HG02642 (cell line): ENCODE results near the gene CFAP70.
"Not testable (repeated sequence)": the region's sequence is repeated elsewhere in the genome, so short reads cannot be mapped to it uniquely, and the experiment has no call there.

ENCODE experiments used
- ATAC-seq: cut with Tn5 transposase; IDR thresholded peaks from one replicate; pipeline ENCODE4 v1.9.1; 2021; ENCODE audit warnings: mild to moderate bottlenecking; ENCODE audit not compliant: unreplicated experiment, poor library complexity

CFAP70 gene

DNA sequence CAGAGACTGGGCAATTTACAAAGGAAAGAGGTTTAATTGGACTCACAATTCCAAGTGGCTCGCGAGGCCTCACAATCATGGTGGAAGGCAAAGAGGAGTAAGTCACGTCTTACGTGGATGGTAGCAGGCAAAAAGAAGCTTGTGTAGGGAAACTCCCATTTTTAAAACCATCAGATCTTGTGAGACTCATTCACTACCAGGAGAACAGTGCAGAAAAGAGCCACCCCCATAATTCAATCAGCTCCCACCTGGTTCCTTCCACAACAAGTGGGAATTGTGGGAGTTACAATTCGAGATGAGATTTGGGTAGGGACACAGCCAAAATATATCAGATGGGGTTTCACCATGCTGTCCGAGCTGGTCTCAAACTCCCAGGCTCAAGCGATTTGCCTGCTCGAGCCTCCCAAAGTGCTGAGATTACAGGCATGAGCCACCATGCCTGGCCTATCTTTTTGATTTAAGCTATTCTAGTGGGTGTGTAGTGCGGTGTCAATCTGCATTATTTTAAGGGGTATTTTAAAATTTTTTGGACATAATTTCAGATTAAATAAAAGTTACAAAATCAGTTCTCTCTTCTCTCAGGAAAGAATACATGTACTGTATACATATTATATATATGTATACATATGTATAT is 97.2 kb downstream of the CFAP70 start:
- no peak for ATAC-seq

DNA sequence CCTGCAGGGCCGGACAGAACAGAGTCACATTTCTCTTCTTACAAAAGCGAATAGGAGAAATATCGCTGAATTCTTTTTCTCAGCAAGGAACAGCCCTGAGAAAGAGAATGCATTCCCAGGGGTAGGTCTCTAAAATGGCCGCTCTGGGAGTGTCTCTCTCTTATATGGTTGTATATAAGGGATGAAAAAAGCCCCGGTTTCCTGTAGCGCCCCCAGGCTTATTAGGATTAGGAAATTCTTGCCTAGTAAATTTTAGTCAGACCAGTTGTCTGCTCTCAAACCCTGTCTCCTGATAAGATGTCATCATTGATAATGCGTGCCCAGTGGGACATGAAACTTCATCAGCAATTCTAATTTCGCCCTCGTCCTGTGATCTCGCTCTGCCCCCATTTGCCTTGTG is 100.1 kb downstream of the CFAP70 start:
- ATAC-seq = not testable (repeated sequence)

DNA sequence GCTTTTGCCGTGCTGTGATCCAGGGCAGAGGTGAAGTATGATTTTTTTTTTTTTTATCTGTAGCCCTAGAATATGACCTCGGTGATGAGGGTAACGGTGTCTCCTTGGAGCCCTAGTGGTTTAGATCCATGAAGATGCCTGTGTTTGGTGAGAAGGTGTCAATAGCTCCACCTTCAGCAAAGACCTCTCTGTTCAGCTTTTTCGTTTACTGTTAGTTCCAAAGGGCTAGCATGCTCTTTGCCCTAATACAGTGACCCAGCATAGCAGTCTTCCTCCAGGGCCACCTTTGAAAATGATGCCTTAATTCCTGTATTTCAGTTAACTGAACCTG is 105.5 kb downstream of the CFAP70 start:
- no peak for ATAC-seq

DNA sequence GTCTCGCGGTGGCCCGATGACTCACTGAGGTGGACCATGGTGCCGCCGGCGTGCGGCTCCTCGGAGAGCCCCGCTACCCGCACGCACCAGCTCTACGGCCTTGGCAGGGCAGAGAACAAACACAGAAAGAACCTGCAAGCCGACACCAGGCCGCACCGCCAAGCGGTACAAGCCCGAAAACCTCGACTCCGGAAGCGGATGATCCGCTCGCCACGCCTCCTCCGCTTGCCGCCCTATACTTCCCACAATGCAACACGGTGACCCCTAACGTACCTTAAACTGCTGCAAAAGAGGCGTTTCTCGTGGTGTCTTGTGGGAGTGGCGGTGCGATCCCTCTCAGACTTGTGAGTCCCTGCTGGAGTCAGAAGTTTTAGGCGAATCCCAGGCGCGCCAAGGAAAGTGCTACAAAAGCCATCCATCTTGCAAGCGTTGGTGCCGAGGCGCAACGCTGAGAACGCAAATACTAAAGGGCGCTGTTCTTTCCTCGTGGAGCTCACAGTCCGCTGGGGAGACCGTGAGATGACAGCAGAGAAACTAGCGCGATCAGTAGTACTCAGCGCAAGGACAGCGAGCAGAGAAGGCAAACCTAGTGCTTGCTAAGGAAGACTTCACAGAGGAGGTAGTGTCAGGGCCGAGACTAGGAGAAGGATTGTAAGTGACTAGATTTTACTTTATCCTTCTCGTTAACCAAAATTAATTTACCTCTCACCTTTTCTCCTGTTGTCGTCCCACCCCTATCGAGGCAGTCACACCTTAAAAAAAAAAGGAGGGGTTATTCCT is 106.0 kb downstream of the CFAP70 start, which contains the start of gene MRPS16:
Gene MRPS16, minus strand, starts transcription at position 200 of the 780 bp plus-strand sequence. Its CDS starts 162 bp downstream, at position 38.
- peak; percentile 85 for ATAC-seq

DNA sequence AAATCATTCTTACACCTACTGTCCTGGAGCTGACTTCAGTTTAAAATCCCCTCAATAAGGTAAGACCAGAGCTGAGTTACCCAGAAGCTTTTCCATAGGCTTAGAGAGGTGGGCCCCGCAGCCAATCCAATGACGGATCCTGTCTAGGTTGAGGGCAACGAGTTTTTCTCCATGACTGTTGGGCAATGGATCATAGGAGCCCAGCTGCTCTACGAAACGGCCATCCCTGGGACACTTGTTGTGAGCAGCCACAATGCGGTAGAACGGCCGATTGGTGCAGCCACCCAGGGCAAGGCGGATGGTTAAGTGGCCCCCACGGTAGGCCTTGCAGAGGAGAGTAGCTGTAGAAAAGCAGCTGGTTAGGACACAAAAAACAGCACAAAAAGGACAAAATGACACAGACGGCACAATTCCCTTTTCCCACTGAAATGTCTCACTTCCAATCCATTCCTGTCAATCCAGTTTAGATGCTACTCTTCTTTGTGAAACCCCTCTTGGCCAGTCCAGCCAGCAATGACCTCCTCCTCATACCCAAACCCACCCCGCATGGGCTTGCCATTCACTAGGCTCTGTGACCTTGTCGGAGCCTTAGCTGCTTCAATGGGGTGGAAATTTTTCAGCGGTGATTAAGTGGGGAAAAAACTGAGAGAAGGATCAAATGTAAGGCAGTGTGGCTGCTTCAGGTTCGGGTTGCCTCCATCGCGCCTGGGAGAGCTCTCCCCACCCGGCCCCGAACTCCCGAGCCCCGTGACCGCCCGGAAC is 106.8 kb downstream of the CFAP70 start:
- peak; percentile 49 for ATAC-seq

DNA sequence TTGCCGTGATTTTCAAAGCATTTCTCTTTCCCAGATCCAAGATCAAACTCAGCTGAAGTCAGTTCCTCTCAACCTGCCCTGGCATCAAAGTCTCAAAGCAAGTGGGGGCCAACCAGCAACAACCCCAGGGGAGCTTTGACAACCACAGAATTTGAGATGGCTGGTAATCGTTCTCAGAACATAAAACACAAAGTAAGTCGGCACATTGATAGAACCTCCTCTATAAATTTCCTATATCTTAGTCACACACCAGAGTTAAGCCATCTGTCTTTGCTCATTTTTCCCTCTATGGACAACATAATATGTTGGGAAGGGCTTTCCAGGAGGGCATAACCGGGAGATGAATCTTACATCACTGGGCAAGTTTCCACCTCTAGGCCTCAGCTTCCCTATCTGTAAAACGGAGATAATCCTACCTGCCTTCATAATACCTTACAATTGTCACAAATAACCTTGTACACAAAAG is 110.4 kb downstream of the CFAP70 start:
- no peak for ATAC-seq

DNA sequence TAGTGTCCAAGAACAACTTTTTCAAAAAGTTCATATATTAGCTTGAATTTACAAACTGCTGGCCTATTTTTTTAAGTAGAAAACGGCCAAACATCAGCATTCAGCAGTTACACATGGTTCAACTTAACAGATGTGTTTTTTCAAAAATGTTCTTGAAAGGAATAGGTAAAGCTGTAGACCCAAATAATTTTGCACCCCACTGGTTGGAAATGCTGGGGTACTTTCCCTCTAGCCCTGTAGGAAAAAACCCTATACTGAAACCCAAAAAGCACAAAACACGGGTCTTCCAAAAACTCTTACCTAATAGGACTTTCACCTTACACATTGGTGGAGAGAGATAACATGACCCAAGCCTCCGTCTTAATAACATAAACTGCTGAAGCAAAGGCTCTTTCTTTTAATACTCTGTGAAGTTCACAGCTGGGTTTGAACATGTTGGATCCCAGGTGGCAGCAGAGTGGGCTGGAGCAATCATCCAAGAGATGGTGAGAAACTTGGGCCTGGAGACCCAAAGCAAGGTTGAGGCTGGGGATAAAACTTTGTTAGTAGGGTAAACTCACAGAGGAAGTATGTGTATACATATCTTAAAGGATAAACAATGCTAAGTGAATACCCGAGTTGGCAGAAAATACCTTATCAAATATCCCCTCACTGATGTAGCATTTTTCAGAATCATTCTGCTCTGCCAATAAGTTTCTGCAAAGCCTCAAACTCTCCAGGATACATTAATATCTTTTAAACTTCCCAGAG is 111.0 kb downstream of the CFAP70 start:
- ATAC-seq = no peak

DNA sequence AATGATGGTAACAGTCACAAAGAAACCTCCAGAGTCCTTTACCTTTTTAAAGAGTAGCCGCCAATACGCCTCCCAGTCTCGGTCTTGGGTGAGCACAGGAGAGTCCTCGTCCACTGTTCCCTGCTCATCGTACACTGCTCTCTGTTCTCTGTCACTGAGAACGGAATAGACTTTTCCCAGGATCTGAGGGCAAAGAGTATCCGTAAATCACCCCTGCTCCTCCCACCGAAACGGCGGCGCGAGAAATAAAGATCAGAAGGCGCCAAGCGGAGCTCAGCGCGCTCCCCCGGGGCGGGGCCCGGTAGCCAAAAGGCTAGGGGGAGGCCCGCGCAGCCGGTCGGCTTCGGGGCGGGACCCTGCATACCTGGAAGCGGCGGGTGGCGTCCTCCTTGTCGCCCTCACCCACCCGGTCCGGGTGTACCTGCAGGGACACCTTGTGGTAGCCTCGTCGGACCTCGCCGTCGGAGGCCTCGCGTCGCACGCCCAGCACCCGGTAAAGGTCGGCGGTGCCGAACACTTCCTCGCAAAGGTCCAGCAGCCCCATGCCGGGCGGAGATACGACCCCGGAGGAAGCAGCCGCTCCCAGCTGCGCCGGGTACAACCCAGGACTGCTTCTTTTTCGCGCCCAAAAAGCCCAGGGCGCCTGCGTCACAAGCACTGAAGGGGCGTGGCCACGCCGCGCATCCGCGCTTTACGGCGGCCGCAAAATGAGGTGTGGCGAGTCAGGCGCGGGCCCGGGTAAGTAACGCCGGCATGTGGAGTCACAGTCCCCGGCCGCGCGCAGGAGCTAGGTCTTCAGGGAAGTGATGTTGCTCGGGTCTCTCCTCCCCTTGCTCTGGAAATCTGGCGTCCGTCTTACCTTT is 111.8 kb downstream of the CFAP70 start, which contains the start of gene DNAJC9:
Gene DNAJC9, minus strand, starts transcription at position 610 of the 863 bp plus-strand sequence. Its CDS starts 66 bp downstream, at position 544.
- ATAC-seq = peak; percentile 86

DNA sequence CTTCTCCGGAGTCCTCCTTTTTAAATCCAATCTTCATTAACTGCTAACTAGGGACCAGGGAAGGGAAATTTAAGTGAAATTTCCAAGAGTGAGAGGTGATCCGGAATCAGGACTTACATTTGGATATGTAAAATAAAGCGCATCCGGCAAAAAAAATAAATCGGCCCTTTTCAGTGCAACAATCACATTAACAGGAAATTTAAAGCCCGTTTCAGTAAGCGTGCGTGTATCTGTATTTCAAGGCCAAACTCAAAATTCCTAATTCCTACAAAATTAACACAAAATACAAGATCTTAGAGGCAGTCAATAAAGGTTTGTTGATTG is 112.4 kb downstream of the CFAP70 start:
- no peak for ATAC-seq

DNA sequence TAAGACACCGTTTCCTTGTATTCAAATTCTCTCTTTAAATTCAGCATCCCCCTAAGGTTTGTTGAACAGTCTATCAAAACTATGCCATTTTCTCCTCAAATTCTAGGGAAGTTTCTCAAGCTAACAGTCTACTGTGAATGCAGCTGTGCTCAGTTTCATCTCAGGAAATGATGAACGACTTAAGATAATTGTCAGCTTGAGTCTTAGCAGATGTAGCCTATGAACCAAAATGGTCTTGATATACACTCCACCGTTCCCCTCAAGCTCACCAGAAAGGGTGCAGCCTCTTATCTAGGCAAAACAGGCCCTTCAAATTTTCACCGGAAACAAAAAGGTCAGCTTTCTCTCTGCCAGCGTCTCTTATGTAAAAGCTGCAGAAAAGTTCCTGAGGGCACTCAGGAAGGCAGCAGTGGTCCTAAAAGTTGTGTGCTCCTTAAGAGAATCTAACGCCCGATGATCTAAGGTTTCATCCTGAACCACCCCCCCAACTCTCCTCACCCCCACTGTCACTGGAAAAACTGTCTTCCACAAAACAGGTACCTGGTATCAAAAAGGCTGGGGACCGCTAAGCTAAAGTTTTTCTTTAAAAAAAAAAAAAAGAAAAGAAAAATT is 113.7 kb downstream of the CFAP70 start:
- no peak for ATAC-seq

DNA sequence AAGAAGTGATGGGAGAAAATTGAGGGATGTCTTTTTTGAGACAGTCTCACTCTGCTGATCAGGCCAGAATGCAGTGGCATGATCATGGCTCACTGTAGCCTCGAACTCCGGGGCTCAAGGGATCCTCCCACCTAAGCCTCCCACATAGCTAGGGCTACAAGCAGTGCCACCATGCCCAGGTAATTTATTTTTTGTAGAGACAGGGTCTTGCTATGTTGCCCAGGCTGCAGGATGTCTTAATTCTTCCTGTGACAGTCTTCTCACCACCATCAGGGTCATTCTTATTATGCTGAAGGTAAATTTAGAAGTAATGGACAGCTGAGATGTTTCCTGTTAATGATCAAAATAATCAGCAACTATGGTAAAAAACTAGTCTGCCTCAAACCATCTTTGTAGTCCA is 118.8 kb downstream of the CFAP70 start:
- ATAC-seq = no peak

DNA sequence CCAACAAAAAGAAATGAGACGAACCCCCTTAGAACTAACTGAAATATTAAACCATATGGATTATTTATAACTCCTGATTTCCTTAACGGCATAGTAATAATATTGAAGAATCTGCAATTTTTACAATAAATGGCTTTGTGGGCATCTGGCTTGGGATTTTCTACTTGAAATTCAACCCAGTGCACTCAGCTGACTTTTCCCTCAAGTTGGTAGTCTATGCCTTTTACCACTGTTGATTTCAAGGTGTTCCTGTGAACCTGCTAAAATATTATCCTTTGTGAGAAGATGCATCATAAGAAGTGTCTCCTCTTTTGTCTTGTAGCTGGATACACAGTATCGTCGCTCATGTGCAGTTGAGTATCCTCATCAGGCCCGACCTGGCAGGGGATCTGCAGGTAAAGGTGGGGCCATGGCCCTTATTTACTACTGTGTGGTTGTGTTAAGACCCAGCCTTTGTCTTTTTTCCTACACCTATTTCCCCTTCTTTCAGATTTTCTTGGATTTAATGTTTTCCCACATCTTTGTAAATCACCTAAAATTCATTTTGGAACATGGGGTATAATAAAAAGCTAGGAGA is 119.6 kb downstream of the CFAP70 start:
- ATAC-seq = no peak

DNA sequence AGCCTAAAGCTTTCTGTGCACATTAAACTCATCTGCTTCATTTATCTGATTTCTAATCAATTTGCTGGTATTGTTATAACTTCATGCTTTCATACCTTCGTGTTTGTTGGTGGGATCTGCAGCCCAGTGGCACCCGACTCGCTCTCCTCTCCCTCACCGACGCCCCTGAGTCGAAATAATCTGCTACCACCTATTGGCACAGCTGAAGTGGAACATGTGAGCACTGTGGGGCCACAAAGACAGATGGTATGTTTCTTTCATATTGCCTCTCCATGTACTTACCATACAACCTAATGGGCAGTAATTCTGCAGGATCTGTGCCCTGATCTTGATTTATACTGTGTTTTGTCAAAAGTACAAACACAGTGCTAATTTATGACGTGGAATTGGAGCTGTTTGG is 124.0 kb downstream of the CFAP70 start:
- no peak for ATAC-seq

DNA sequence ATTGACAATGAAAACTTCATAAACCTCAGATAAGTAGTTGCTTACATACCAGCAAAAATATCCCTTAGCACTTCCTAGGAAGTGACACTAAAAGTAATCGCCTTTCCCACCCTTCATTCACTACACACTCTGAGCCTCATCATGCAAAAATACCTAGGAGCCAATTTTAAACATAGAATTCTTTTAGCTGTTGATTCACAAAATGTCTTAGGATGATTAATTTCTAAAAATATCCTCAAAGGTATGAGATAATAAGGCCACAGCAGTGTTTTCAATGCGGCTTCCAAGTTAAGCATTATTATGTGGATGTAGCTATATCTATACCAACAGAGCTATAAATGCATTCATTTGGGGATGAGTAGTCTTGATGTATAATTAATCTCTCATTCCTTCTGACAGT is 124.8 kb downstream of the CFAP70 start:
- ATAC-seq = no peak

DNA sequence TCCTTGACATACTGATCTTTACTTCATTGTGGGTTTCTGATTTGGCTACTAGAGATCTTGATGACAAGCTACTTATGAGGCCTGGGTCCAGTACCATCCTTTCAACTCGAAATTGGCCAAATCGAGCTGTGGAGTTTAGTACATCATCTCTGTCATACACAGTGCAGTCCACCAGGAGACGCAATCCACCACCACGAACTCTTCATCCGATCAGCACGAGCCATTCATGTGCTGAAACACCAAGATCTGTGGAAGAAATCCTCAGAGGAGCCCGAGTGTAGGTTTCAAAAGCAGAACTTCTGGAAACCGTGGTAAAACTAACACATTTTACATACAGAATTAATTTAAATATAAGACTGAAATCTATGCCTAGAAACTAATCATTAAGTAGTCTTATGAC is 125.8 kb downstream of the CFAP70 start:
- no peak for ATAC-seq

DNA sequence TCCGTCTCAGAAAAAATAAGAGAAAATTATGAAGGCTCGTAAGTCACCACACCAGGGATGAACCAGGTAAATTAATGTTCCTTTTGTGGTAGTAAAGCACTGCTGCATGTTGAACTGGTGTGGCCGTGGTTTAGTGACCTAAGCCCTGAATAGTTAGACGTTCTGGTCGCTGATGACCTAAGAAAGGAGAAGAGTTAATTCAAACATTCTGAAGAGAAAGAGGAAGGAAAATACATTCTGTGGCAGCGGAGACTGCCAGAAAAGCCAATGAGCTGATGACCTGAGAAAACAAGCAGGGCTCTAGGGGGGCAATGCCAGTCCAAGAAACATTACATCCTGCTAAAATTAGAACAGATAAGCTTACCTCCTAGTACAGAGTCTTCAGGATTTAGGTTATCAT is 129.1 kb downstream of the CFAP70 start:
- ATAC-seq = no peak

DNA sequence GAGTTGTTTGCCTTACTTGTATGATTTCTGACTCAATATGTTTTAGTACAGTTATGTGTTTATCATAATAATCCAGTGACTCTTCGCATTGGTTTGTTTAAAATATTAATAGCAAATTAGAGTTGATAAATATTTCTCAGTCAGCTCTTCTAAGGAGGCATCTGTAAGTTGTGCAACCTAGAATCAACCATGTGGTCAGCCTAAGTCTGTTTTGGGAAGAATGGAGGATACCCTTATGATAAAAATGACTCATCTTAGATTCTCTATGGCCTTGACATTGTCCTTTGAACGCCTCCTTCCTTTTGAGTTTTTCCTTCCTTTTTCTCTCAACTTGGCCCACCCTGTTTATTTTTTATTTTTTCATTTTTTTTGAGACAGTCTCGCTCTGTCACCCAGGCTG is 130.4 kb downstream of the CFAP70 start:
- no peak for ATAC-seq

DNA sequence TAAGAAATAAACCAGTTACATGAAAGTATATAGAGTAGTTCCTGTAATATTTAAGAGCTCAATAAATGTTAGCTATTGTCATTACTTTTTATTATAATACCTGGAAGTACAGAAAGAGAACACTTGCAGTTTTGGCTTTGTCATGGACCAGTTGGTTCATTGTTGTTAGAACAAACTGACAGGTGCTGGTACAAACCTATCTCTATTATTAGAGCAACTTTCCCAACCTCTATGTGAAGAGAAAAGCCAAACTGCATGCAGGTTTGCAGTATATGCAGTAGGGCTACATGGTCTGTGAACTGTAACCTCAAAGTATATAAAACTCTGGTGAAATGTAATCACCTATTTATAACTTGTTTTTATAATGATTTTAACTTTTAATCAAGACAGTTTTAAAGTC is 132.0 kb downstream of the CFAP70 start:
- ATAC-seq = no peak

DNA sequence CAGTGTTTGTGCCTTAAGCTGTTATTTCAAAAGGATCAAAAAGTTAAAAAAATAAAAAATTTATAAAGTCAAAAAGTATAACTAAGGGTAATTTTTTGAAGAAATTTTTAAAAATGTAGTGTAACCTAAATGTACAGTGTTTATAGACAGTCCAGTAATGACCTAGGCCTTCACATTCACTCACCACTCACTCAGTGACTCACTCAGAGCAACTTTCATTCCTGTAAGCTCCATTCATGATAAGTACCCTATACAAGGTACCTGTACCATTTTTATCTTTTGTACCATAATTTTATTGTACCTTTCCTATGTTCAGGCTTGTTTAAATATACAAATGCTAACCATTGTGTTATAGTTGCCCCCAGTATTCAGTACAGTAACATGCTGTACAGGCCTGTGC is 133.1 kb downstream of the CFAP70 start:
- no peak for ATAC-seq
